Urinary bladder (tissue), 4 donors: ENCODE results near the gene RAB4B. TPM values are rescaled to one million over a fixed set of nuclear protein-coding genes. Genes with fewer than 3 reads are reported as not detected.
"Not testable (repeated sequence)": the region's sequence is repeated elsewhere in the genome, so short reads cannot be mapped to it uniquely, and the experiment has no call there.

ENCODE experiments used
- DNase-seq: peaks from one replicate; pipeline ENCODE4 v3.0.0-alpha.2; 2015; ENCODE audit errors: extremely low spot score
- H3K27ac ChIP-seq: one replicate; pipeline ENCODE4 v1.5.1; 2013; ENCODE audit warnings: low read depth, mild to moderate bottlenecking, moderate library complexity
- H3K36me3 ChIP-seq: one replicate; pipeline ENCODE4 v1.6.1; 2013; ENCODE audit warnings: mild to moderate bottlenecking, moderate library complexity; ENCODE audit not compliant: insufficient read depth
- H3K4me1 ChIP-seq: one replicate; pipeline ENCODE4 v1.6.1; 2013; ENCODE audit warnings: mild to moderate bottlenecking, moderate library complexity; ENCODE audit not compliant: insufficient read depth
- H3K4me3 ChIP-seq: one replicate; pipeline ENCODE4 v1.5.1; 2013; ENCODE audit warnings: low read depth, low read length
- WGBS: extraction: QIAGEN DNeasy Blood & Tissue Kit; methylation state at CpG from one replicate; pipeline ENCODE4 v1.1.7; 2013; 5-methylcytosine and 5-hydroxymethylcytosine counted together
- polyA plus RNA-seq: library from polyadenylated mRNA; stranded (reverse); fragments of 200-250 nt; gene quantifications from one replicate; pipeline ENCODE4 v1.2.3, GENCODE V29; 2013
- total RNA-seq: library from RNA; depleted of rRNA; stranded (reverse); fragments of >200 nt; gene quantifications from one replicate; pipeline ENCODE4 v1.2.3, GENCODE V29; 2014
- donor health status: healthy with polysubstance abuse.
- donor health status: healthy.

Gene RAB4B
- total and polyA plus RNA-seq, 2 donors: 2.7 to 46.2 TPM

DNA sequence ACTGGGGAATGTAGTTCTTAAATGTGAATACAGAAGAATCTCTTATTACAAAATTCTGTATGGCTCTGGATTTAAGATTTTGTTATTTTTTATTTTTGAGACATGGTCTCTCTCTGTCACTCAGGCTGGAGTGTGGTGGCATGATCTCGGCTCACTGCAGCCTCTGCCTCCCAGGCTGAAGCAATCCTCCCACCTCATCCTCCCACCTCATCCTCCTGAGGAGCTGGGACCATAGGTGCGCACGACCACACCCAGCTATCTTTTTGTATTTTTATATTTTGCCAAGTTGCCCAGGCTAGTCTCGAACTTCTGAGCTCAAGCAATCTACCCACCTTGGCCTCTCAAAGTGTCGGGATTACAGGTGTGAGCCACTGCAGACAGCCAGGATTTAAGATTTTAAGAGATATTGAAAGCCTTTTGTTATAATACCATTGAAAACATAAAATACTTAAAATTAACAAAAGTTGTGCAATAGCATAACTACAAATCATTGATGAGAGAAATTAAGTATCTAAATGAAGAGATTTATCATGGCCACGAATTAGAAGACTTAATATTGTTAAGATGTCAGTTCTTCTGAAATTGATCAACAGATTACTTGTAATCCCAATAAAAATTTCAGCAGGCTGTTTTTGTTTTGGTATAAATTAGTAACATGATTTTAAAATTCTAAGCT is 58.8 kb downstream of the RAB4B start:
- no peak for DNase-seq
- WGBS: 88% methylated on average over 6 of the region's 6 CpGs
- Histone ChIP-seq H3K36me3 (no peaks in the 10 kb centered on the region), H3K27ac (no peak overlapping the region), H3K4me1 (no peaks in the 10 kb centered on the region), H3K4me3 (no peak overlapping the region)

- not testable (repeated sequence) for DNase-seq, H3K4me3 ChIP-seq, H3K27ac ChIP-seq, H3K36me3 ChIP-seq, H3K4me1 ChIP-seq
- WGBS: 76% methylated on average over 1 of the region's 1 CpG
Observed at GRCh38 chr19:40838477-40838876, 60.4 kb downstream of the RAB4B start.

DNA sequence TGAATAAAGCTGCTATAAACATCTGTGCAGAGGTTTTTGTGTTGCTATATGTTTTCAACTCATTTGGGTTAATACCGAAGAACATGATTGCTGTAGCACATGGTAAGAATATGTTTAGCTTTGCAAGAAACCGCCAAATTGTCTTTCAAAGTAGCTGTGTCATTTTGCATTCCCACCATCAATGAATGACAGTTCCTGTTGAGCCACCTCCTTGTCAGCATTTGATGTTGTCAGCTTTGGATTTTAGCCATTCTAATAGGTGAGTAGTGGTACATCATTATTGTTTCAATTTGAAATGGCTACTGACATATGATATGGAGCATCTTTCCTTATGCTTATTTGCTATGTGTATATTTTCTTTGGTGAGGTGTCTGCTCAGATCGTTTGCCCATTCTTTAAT is 64.0 kb downstream of the RAB4B start:
- DNase-seq, H3K27ac ChIP-seq, H3K36me3 ChIP-seq, H3K4me1 ChIP-seq, H3K4me3 ChIP-seq: not testable (repeated sequence)
- 92% methylated on average over 3 of the region's 3 CpGs for WGBS

GRCh38 chr19:40842997-40843652 is 65.1 kb downstream of the RAB4B start:
- DNase-seq, H3K4me3 ChIP-seq, H3K4me1 ChIP-seq, H3K36me3 ChIP-seq, H3K27ac ChIP-seq: not testable (repeated sequence)
- 53% methylated on average over 9 of the region's 12 CpGs for WGBS

DNA sequence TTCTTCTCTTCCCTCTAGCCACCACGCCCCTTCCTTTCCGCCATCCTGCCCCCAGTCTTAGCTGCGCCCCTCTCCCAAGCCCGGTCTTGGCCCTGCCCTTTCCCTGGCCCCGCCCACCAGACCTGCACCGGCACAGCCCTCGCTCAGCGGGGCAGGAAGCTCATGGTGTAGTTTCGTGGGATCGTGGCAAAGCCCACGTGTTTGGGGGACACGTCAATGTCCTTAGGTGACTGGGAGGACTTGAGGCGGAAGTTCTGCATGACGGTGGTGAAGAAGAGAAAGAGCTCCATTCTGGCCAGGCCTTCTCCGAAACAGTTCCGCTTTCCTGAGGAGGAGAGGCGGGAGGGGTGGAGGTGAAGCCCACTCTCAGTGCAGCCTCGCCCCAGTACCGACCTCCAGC is 65.6 kb downstream of the RAB4B start:
- not testable (repeated sequence) for H3K4me1 ChIP-seq, H3K27ac ChIP-seq, H3K36me3 ChIP-seq, H3K4me3 ChIP-seq, DNase-seq
- 10% methylated on average over 16 of the region's 19 CpGs for WGBS

Other genes with a start within 250 kb of the RAB4B start
- gene SHKBP1, start 201.4 kb upstream of the RAB4B start, total RNA-seq: 10.2 TPM
- 77.9 TPM for gene SHKBP1, start 201.4 kb upstream of the RAB4B start, polyA plus RNA-seq
- 305 TPM for gene LTBP4, start 176.9 kb upstream of the RAB4B start, total RNA-seq
- 647 TPM for gene LTBP4, start 176.9 kb upstream of the RAB4B start, polyA plus RNA-seq
- 22.8 TPM for gene NUMBL, start 87.6 kb upstream of the RAB4B start, total RNA-seq
- 63.3 TPM for gene NUMBL, start 87.6 kb upstream of the RAB4B start, polyA plus RNA-seq
- gene COQ8B, start 61.4 kb upstream of the RAB4B start, total RNA-seq: 24.4 TPM
- gene COQ8B, start 61.4 kb upstream of the RAB4B start, polyA plus RNA-seq: 51.6 TPM
- 9.3 TPM for gene ITPKC, start 61.1 kb upstream of the RAB4B start, total RNA-seq
- gene ITPKC, start 61.1 kb upstream of the RAB4B start, polyA plus RNA-seq: 36.4 TPM
- gene ACTMAP, start 27.8 kb upstream of the RAB4B start, total RNA-seq: 0.79 TPM
- gene ACTMAP, start 27.8 kb upstream of the RAB4B start, polyA plus RNA-seq: 5.7 TPM
- gene SNRPA, start 27.0 kb upstream of the RAB4B start, total RNA-seq: 22.6 TPM
- 67.2 TPM for gene SNRPA, start 27.0 kb upstream of the RAB4B start, polyA plus RNA-seq
- gene MIA, start 2.7 kb upstream of the RAB4B start, total RNA-seq: 2.9 TPM
- gene MIA, start 2.7 kb upstream of the RAB4B start, polyA plus RNA-seq: 11.8 TPM
- 39.5 TPM for gene EGLN2, start 20.9 kb downstream of the RAB4B start, total RNA-seq
- gene EGLN2, start 20.9 kb downstream of the RAB4B start, polyA plus RNA-seq: 122 TPM
- gene CYP2A6, start 72.2 kb downstream of the RAB4B start, total RNA-seq: not detected
- gene CYP2A6, start 72.2 kb downstream of the RAB4B start, polyA plus RNA-seq: 1.5 TPM
- gene CYP2A7, start 104.0 kb downstream of the RAB4B start, total RNA-seq: not detected
- gene CYP2A7, start 104.0 kb downstream of the RAB4B start, polyA plus RNA-seq: 0.49 TPM
- gene CYP2B6, start 213.0 kb downstream of the RAB4B start, total RNA-seq: not detected
- 0.38 TPM for gene CYP2B6, start 213.0 kb downstream of the RAB4B start, polyA plus RNA-seq